Activated naive CD4-positive, alpha-beta T cell (primary cell): ENCODE data around the gene TRNP1.
"Not testable (repeated sequence)": the region's sequence is repeated elsewhere in the genome, so short reads cannot be mapped to it uniquely, and the experiment has no call there.

Experiments
- DNase-seq, 4 experiments: peaks; one replicate each; lab custom pipeline; 2025; lab: John Stamatoyannopoulos, UW

TRNP1 gene

DNA sequence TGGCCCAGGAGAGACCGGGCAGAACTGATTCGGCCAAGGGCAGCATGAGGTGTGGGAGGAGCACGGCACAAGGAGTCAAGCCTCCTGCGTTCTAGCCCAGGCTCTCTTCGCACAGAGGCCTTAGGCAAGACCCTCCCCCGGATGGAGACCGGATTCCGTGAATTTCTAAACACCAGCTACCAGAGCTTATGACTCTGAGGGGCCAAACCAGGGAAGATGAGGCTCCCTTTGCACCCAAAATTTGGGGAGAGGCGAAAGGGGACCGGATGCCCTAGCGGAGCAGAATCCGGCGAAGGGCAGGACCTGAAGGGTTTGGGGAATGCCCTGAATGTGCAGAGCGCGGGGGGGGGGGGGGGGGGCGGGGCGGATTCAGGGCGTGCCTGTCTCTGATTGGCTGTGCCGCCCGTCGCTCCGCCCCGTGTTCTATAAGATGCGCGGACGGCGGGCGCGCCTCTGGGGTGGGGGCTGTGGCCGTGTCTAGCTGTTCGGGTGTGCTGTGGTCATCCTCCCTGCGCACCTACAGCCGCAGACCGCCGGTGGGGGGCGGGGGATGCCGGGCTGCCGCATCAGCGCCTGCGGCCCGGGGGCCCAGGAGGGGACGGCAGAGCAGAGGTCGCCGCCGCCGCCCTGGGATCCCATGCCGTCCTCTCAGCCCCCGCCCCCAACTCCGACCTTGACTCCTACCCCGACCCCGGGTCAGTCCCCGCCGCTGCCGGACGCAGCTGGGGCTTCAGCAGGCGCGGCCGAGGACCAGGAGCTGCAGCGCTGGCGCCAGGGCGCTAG lies at the start of gene TRNP1:
Gene TRNP1, plus strand, starts transcription at position 456 of the 783 bp plus-strand sequence. Its CDS starts 95 bp downstream, at position 551.
- DNase-seq, result peak; percentile 23 to 52 (median 30)

- DNase-seq, result no peak
Observed at GRCh38 chr1:26945138-26945537, 48.4 kb upstream of the TRNP1 start.

DNA sequence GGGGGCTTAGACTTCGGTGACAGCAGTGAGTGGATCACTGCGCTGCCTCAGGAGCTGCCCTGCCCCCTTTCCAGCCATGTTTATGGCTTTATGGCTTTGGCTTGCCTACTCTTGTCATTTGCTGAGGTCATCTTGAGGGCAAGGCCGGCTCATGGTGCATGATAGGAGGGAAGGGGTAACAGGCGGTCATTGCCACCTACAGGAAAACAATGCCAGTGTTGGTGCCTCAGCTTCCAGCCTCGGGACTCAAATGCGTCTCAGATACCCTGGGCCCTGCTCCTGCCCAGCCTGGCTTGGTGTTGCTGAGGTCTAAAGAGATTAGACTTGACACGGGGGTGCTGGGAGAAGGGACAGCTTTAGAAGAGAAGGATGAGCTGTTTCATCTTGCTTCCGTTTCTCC lies 47.8 kb upstream of the TRNP1 start:
- DNase-seq, result no peak

DNA sequence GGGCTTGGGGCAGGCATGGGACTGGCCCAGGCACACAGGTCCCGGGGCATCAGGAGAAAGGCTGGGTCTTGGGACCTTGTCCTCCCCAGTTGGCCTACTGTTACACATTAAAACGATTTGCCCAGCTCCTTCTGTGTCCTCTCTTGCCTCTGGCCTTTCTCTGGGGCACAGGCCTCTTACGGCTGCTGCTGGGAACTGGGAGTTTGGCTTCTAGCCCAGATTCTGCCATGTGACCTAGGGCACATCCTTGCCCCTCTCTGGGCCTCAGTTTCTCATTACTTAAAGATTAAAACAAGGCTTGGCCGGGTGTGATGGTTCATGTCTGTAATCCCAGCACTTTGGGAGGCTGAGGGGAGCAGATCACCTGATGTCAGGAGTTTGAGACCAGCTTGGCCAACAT lies 47.2 kb upstream of the TRNP1 start:
- no peak for DNase-seq

DNA sequence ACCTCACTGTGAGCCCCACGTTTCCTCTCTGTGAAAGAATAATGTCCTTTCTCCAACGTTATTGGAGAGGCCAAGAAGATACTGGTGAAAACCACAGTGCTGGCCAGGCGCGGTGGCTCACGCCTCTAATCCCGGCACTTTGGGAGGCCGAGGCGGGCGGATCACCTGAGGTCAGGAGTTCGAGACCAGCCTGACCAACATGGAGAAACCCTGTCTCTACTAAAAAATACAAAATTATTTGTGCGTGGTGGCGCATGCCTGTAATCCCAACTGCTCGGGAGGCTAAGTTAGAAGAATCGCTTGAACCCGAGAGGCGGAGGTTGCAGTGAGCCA lies 44.8 kb upstream of the TRNP1 start:
- DNase-seq, result not testable (repeated sequence)

GRCh38 chr1:26949266-26949925 lies 44.1 kb upstream of the TRNP1 start:
- no peak for DNase-seq

DNA sequence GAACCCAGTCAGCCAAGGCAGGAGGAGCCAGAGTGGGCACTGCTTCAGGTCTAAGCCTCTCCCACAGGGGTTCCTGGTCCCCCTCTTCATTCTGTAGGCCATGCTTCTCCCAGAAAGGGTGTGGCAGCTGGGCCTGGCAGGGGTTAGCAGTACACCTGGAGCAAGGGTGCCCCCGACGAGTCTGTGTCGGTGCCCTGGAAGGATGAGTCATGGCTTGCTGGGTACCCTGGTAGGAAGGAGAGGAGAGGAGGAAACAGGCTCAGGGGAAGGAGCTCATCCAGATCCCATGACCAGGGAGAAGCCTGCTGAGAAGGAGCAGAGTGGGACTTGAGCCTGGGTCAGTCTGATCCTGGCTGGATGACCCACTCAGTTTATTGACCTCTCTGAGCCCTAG lies 43.6 kb upstream of the TRNP1 start:
- no peak for DNase-seq

- no peak for DNase-seq
Observed at GRCh38 chr1:26950602-26951001, 42.9 kb upstream of the TRNP1 start.

- DNase-seq, result no peak
Observed at GRCh38 chr1:26951216-26951615, 42.3 kb upstream of the TRNP1 start.

GRCh38 chr1:26951821-26952497 lies 41.5 kb upstream of the TRNP1 start:
- DNase-seq, result no peak

DNA sequence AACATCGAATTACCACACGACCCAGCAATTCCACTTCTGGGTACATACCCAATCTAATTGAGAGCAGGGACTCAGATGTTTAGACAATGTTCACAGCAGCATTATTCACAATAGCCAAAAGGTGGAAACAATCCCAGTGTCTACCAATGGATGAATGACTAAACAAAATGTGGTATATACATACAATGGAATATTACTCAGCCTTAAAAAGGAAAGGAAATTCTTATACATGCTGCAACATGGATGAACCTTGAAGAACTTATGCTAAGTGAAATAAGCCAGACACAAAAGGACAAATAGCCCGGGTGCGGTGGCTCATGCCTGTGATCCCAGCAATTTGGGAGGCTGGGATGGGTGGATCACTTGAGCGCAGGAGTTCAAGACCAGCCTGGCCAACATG lies 40.1 kb upstream of the TRNP1 start:
- DNase-seq, result no peak

DNA sequence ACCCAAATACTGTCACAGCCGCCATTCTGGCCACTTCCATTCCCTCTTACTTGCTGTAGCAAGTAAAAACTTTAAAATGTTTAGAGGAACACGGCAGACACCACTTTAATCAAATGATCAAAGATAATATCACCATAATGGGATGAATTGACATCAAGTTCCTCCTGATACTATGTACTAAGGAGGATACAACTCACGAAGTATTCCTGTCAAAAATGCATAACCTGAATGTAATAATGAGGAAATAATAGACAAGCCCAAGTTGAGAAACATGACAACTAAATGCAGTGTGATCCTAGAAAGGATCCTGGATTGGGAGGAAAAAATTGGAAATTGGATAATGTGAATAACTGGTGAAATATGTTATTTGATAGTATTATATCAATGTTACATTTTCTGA lies 37.2 kb upstream of the TRNP1 start:
- DNase-seq, result no peak

DNA sequence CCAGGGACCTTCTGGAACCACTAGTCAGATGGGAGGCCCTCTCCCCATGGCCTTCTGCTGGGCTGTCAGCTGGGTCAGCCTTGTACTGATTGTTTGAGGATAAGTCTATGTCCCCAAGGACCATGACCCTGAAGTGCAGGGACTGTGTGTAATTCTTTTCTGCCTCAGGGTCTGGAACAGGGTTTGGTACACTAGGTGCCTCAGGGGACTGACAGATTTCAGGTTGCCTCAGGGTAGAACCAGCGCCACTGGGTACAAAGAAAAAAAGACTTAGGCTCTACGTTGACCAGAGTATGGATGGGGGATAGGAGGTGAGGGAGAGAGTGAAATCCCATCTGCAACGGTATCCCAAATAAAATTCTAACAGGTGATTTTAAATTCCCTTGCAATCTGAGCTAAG lies 36.2 kb upstream of the TRNP1 start:
- no peak for DNase-seq

GRCh38 chr1:26959270-26959669 lies 34.2 kb upstream of the TRNP1 start:
- DNase-seq, result no peak

GRCh38 chr1:26959722-26960624 lies 33.5 kb upstream of the TRNP1 start, which contains the start of gene KDF1:
KDF1 (minus strand) TSS chr1:26960468; CDS start chr1:26952380, 8,088 bp downstream.
- peak in 2 of 4 experiments; percentile 43 to 57 for DNase-seq

GRCh38 chr1:26960625-26960966 lies 32.9 kb upstream of the TRNP1 start:
- DNase-seq, result no peak

DNA sequence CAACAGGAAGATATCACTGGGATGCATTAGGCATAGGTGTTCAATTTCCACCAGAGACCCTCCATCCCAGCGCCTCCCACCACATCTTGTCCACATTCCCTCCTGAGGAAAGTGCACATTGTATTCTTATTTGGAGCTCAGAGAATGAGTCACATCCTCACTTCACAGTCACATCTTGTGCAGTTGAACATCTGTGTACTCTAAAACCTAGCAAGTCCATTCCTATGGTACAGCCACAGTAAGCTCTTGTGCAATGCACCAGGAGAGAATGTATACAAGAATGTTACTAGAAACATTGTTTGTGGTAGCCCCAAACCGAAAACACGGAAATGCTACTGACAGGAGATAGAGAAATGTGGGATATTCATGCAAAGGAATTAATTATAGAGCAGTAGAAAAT lies 31.7 kb upstream of the TRNP1 start:
- DNase-seq, result no peak

- no peak for DNase-seq
Observed at GRCh38 chr1:26965213-26965612, 28.3 kb upstream of the TRNP1 start.

GRCh38 chr1:26965628-26966027 lies 27.9 kb upstream of the TRNP1 start:
- no peak for DNase-seq

DNA sequence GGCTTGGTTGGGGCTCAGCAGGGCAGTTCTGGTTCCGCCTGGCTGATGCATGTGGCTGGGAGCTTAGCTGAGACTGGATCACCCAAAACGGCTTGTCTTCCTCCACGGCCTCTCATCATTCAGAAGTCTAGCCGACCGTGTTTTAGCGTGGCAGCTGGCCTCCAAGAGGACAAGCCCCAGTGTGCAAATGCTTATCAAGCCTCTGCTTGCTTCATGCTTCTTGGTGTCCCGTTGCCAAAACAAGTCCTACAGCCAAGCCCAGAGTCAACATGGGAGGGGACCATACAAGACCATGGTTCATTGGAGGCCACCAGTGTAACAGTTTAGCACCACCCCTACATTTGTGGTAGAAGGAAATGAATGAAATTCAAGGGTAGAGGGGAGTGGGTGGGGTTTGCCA lies 22.7 kb upstream of the TRNP1 start:
- no peak for DNase-seq

- DNase-seq, result no peak
Observed at GRCh38 chr1:26971590-26971989, 21.9 kb upstream of the TRNP1 start.

DNA sequence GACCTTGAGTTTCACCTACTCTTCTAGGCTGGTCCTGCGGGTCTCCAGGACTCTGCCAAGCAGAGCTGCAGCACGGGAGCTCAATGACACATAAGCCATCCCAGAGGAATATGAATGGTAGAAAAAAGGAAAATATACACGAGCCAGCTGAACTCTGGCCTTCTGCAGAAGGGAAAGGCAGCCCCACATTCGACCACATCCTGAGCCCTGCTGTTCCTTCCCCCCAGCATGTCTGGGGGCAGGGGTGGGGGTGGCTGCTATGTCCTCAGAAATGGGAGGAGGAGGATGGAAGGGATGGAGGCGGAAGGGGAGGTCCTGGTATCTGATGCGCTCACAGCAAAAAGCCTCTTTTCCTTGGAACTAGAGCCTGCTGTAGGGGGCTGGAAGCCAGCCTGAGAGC lies 21.1 kb upstream of the TRNP1 start:
- DNase-seq, result no peak
